Measurements from ENCODE around the gene ITGA7. TPM values are rescaled to one million over a fixed set of nuclear protein-coding genes. Genes with fewer than 3 reads are reported as not detected.

ITGA7 gene
- total RNA-seq, 1 donor from 2014 or later = 1,557 TPM

GRCh38 chr12:55736780-55737580, 29.3 kb upstream of the ITGA7 start:
- DNase-seq (ENCODE audit: low read depth) = peak; percentile 84

- DNase-seq (ENCODE audit: low read depth) = no peak
Observed at GRCh38 chr12:55736076-55736475, 28.4 kb upstream of the ITGA7 start.

GRCh38 chr12:55734595-55734994, 26.9 kb upstream of the ITGA7 start:
- no peak for DNase-seq (ENCODE audit: low read depth)

- no peak for DNase-seq (ENCODE audit: low read depth)
Observed at GRCh38 chr12:55733858-55734257, 26.2 kb upstream of the ITGA7 start.

- DNase-seq (ENCODE audit: low read depth) = no peak
Observed at GRCh38 chr12:55733021-55733555, 25.4 kb upstream of the ITGA7 start.

GRCh38 chr12:55732288-55732687, 24.6 kb upstream of the ITGA7 start:
- no peak for DNase-seq (ENCODE audit: low read depth)

GRCh38 chr12:55729819-55730818, 22.4 kb upstream of the ITGA7 start:
- DNase-seq (ENCODE audit: low read depth) = peak; percentile 76

- DNase-seq (ENCODE audit: low read depth) = peak; percentile 98
Observed at GRCh38 chr12:55728939-55729818, 21.5 kb upstream of the ITGA7 start, which contains the start of gene CD63. Gene CD63 (minus strand): TSS chr12:55729009. CDS start chr12:55728341, 668 bp downstream.

GRCh38 chr12:55728186-55728938, 20.7 kb upstream of the ITGA7 start:
- peak; percentile 84 for DNase-seq (ENCODE audit: low read depth)

GRCh38 chr12:55727643-55728185, 20.0 kb upstream of the ITGA7 start:
- DNase-seq (ENCODE audit: low read depth) = peak; percentile 70

- DNase-seq (ENCODE audit: low read depth) = peak; percentile 53
Observed at GRCh38 chr12:55726971-55727370, 19.3 kb upstream of the ITGA7 start.

- peak; percentile 41 for DNase-seq (ENCODE audit: low read depth)
Observed at GRCh38 chr12:55725556-55725955, 17.9 kb upstream of the ITGA7 start.

- DNase-seq (ENCODE audit: low read depth) = peak; percentile 66
Observed at GRCh38 chr12:55724940-55725309, 17.2 kb upstream of the ITGA7 start.

- peak; percentile 85 for DNase-seq (ENCODE audit: low read depth)
Observed at GRCh38 chr12:55724226-55724939, 16.7 kb upstream of the ITGA7 start.

GRCh38 chr12:55723516-55724225, 16.0 kb upstream of the ITGA7 start:
- peak; percentile 68 for DNase-seq (ENCODE audit: low read depth)

GRCh38 chr12:55722948-55723347, 15.2 kb upstream of the ITGA7 start:
- DNase-seq (ENCODE audit: low read depth) = peak; percentile 54

- peak; percentile 62 for DNase-seq (ENCODE audit: low read depth)
Observed at GRCh38 chr12:55721601-55722213, 14.0 kb upstream of the ITGA7 start.

All from myocyte (in vitro differentiated cells).